Measurements from ENCODE around the gene NCAM1.

DNA sequence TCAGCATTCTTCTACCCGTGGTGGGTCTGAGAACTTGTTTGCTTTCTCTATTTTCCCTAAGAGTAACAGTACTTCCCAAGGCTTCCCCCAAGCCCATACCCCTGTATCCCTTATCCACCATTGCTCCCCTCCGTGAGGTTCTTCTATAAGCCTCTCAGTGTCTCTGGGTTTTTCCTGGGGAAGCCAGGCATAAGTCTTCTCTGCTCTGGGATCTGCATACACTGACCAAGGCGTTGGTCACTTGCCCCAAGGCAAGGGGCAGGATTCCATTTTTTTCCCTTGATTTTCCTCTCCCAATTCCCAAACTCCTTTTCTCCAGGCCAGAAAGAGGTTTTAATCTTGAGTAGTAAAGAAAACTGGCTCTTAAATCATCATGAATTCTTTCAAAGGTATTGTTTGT is 27.2 kb upstream of the NCAM1 start:
- TF ChIP-seq SP1 (CRISPR knock-in tag; conservative IDR thresholded peaks at IDR 0.05) (no peak), STAT6 (CRISPR knock-in tag; conservative IDR thresholded peaks at IDR 0.05; ENCODE audit: low read depth) (no peak), CTCF (IDR thresholded peaks at IDR 0.05) (no peak), NR2C2 (CRISPR knock-in tag; IDR thresholded peaks at IDR 0.05) (no peak), NFYB (CRISPR knock-in tag; conservative IDR thresholded peaks at IDR 0.05; ENCODE audit: low read depth) (no peak), ETV6 (CRISPR knock-in tag; IDR thresholded peaks at IDR 0.05) (no peak), CREB1 (CRISPR knock-in tag; IDR thresholded peaks at IDR 0.05) (no peak), PRRX2 (CRISPR knock-in tag; IDR thresholded peaks at IDR 0.05) (no peak)
- TF ChIP-seq, protein P1, sequence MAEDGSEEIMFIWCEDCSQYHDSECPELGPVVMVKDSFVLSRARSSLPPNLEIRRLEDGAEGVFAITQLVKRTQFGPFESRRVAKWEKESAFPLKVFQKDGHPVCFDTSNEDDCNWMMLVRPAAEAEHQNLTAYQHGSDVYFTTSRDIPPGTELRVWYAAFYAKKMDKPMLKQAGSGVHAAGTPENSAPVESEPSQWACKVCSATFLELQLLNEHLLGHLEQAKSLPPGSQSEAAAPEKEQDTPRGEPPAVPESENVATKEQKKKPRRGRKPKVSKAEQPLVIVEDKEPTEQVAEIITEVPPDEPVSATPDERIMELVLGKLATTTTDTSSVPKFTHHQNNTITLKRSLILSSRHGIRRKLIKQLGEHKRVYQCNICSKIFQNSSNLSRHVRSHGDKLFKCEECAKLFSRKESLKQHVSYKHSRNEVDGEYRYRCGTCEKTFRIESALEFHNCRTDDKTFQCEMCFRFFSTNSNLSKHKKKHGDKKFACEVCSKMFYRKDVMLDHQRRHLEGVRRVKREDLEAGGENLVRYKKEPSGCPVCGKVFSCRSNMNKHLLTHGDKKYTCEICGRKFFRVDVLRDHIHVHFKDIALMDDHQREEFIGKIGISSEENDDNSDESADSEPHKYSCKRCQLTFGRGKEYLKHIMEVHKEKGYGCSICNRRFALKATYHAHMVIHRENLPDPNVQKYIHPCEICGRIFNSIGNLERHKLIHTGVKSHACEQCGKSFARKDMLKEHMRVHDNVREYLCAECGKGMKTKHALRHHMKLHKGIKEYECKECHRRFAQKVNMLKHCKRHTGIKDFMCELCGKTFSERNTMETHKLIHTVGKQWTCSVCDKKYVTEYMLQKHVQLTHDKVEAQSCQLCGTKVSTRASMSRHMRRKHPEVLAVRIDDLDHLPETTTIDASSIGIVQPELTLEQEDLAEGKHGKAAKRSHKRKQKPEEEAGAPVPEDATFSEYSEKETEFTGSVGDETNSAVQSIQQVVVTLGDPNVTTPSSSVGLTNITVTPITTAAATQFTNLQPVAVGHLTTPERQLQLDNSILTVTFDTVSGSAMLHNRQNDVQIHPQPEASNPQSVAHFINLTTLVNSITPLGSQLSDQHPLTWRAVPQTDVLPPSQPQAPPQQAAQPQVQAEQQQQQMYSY (CRISPR knock-in tag; IDR thresholded peaks at IDR 0.05): no peak
- TF ChIP-seq, protein P2, sequence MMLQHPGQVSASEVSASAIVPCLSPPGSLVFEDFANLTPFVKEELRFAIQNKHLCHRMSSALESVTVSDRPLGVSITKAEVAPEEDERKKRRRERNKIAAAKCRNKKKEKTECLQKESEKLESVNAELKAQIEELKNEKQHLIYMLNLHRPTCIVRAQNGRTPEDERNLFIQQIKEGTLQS (CRISPR knock-in tag; conservative IDR thresholded peaks at IDR 0.05): no peak
- TF ChIP-seq, protein P3, sequence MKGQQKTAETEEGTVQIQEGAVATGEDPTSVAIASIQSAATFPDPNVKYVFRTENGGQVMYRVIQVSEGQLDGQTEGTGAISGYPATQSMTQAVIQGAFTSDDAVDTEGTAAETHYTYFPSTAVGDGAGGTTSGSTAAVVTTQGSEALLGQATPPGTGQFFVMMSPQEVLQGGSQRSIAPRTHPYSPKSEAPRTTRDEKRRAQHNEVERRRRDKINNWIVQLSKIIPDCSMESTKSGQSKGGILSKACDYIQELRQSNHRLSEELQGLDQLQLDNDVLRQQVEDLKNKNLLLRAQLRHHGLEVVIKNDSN (CRISPR knock-in tag; IDR thresholded peaks at IDR 0.05): no peak
- TF ChIP-seq, protein P4, sequence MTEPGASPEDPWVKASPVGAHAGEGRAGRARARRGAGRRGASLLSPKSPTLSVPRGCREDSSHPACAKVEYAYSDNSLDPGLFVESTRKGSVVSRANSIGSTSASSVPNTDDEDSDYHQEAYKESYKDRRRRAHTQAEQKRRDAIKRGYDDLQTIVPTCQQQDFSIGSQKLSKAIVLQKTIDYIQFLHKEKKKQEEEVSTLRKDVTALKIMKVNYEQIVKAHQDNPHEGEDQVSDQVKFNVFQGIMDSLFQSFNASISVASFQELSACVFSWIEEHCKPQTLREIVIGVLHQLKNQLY (CRISPR knock-in tag; IDR thresholded peaks at IDR 0.05): no peak
